COLO668 (cell line): Measurements from ENCODE around the gene VAT1L.

ENCODE experiments used
- DNase-seq: peaks from one replicate; lab custom pipeline; 2025; ENCODE audit not compliant: unreplicated experiment; lab: John Stamatoyannopoulos, UW

Gene VAT1L

DNA sequence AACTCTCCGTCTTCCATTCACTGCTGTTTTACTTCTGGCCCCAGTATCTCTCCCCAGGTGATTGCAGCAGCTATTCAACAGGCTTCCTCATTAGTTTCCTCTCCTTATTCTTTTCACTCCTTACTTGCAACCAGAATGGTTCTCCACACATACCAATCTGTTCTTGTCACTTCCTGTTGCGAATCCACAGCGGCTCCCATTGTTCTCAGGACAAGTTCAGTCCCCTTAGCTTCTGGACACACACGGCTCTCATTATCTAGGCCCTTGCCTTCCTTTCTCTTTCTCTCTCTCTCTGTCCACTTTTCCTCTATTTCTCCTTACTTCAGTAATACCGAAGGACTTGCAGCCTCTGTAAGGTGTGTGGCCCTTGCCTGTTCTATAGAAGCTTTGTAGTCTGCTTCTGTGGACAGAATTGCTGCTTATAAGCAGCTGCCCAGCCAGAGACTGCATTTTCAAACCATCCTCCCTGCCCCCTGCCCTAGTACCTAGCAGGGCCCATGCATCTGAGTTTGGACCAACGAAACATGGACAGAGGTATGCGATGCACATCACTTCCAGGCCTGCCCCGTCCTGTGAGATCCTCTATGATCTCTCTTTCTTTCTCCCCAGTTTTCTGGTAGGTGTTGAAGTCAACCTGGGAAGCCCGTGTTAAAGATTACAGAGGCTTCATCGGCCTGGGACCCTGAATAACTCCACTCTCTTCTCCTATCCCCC is 45.7 kb downstream of the VAT1L start:
- no peak for DNase-seq

DNA sequence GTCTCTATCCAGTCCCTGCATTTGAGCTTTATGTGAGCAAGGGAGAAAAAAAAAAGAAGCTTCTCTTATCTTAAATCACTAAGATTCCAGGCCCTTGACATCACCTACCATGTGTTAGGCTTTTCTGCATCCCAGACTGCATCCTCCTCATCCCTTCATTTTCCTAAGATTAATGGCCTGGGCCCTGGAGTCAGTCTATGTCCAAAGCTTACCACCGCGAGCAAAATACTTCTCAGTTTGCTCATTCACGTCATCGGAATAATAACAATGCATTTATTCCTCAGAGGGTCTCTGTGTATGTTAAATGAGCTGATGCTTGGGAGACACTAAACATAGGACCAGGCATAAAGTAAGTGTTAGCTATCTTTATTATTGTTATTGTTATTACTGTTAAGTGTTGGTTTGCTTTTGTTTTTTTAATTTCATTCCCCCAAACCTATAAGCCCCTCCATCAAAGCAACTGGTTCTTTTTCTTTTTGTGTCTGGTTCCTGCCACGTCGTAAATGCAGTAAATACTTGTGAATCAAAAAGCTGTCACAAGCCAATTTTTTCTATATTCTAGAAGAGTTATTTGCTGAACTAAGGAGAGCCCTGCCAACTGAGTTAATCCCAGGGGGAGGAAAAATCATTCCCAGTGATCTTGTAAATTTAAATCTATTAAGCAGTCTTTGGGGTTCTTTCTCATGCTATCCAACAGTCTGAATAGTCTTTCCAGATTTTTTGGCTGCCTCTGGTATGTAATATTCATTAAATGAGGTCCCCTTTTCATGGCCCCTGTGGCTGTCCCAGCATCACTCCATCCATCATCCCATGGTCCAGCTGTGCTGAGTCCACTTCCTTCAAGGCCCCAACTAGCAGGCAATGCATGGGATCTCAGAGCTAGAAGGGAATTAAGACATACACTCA is 46.5 kb downstream of the VAT1L start:
- no peak for DNase-seq

DNA sequence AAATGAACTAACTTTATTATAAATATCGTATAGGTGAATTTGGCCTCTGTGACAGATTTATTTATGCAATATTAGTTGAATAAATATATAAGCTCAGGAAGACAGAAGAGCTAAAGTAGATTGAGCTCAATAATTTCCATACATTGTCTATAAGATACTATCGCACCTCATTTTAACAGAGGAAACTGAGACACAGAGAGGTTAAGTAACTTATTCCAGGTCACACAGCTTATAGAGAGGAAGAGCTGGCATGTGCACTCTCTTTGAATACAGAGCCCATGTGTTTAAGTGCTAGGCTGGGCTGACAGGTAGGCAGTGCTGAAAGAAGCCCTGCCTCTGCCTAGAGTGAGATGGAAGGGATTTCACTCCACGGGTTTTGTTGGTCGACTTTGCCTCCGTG is 48.4 kb downstream of the VAT1L start:
- no peak for DNase-seq

DNA sequence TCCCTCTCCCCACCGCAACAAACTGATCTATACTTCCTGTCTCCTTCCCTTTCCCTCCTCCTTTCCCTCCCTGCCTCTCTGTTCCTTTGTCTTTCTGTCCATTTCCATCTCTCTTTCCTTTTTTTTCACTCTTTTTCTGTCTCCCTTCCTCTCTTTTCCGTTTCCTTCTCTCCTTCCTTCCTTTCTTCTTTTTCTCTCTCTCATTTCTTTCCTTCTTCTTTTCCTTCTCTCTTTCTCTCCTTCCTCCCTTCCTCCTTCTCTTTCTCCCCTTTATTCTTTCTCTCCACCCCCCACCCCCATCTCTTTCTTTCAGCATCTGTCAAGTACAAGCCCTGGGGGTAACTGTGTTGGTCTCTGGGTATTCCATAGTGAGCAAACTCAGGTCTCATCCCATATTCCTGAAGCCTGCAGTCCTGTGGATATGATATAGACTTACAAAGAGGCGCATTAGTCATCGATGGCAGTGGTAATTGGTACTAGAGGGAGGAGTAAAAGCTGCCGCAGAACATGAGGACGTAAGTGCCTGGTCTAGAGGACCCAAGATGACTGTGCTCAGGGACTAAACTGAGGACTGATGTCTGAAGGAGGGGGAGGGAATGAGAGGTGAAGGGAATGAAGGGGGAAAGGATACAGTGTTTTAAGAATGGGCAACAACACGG is 50.4 kb downstream of the VAT1L start:
- DNase-seq: no peak

DNA sequence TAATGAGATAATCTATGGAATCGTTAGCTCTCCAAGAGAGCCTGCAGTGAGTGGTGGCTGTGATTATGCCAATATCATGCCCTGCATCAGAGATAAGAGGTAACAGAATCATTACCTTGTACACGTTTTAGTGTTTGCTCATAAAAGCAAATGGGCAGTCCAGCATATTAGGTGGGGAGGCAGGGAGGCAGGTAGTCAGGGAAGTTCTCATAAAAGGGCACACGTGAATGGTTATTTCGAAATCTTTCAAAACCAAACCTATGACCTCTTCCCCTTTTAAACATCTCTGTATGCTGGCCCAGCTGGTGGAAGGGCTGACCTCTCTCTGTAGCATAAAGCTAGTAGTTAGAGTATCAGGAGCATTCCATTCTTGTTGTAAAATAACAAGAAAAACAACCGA is 51.7 kb downstream of the VAT1L start:
- no peak for DNase-seq

DNA sequence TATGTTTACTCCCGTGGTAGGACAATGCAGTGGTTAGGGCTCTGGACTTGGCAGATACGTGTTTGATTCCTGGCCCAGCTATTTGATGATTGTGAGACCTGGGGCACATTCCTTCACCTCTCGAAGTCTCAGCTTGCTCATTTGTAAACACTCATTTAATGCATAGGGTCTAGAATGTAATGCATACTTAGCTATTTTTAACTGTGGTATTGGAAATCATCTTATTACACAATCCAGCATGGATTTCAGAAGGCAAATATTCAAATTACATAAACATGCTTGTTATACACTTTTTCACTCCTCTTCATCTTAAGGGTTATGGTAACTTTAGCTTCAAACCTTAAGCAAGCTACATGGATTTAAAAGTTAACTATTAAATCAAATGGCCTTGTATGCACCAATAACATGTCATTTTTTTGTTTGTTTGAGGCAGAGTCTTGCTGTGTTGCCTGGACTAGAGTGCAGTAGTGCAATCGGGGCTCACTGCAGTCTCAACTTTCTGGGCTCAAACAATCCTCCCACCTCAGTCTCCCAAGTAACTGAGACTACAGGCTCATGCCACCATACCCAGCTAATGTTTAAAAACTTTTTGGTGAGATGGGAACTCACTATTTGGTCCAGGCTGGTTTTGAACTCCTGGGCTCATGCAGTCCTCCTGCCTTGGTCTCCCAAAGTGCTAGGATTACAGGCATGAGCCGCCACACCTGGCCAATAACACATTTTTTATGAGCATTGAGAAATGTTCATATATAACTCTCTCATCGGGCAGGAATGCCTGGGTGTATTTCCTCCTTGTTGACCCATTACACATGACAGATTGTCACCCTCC is 52.5 kb downstream of the VAT1L start:
- DNase-seq: no peak

DNA sequence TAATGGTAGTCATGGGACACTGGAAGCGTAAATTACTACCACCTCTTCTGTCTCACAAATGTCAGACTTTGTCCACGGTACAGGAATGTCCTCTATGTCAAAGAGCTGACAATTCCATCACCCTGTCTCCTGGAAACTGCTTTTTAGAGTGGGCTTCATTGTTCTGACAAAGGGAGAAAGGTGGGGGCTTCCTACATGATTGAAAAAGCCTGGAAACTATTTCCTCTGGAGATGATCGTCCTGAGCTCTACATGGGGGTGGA is 53.1 kb downstream of the VAT1L start:
- DNase-seq: no peak

DNA sequence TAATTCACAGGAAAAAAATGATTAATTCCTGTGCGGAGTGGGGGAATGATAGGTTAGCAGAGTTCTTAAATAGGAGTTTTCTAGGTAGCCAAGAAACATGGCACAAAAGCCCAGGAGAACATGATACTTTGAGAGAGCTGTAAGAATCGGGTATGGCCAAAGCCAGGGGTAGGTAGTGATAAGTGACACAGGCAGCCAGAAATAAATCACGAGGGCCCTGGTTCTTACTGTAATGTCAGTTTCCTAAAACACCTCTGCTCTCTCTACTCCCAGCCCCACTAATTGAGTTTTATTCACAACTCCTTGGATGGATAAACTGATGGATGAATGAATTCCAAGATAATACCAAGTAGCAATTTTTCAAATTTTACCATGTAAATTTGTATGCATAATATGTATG is 54.1 kb downstream of the VAT1L start:
- DNase-seq: no peak

DNA sequence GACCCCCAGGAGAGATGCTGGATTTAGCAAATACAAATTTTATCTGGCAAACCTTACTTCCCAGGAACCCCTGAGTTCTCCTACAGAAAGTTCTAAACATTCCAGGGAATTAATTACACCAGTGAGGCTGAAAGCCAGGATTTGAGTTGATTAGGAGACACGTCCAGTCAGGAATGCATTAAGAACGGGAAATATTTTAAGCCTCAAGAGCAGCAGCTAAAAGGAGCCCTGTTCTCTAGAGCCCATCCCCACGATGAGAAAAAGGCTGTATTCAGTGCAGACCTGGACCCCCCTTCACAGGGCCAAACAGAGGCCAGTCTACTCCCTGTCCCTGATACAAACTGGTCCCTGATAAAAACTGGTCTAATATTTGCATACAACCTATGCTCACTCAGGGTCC is 55.0 kb downstream of the VAT1L start:
- no peak for DNase-seq

DNA sequence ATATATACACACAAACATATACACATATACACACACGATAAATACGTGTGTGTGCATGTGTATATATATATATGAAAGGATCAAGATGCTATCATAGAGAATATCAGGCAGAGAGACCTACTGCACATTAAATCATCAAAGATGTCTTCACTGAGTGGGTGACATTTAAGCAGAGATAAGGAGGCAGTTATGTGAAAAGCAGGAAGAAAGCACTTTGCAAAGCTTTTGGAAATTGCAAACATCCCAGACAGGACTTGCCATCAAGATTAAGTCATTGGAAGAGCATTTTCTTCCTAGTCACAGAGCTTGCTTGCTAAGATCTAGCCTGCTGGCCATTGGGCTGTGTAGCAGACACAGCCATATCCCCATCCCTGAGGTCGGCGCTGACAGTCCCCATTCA is 56.4 kb downstream of the VAT1L start:
- no peak for DNase-seq

DNA sequence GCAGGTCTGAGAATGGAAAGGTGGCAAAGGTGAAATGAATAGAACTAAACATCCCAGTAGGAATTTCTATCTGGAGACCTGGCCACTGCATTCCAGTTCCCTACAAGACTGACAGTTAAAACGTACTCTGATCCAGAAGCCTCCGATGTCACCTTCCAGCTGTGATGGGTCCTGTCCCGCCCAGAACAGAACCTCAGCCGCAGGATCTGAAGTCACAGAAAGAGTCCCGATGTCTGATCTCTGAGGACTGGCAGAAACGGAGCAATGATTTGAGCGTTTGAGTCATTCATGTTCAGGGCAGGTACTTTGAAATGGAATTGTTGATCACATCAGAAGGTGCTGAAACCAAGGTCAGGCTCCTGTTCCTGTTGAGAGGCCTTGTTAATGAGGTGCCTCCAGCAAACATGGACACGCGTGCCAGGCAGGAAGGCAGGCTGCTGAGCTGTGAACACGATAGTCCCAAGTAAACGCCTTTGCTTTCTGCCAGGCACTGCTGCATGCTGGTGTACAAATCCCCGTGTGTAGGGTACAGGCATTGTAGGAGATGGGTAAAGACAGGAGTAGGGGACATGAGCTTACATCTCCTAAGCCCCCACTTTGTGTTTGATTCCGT is 61.4 kb downstream of the VAT1L start:
- no peak for DNase-seq

DNA sequence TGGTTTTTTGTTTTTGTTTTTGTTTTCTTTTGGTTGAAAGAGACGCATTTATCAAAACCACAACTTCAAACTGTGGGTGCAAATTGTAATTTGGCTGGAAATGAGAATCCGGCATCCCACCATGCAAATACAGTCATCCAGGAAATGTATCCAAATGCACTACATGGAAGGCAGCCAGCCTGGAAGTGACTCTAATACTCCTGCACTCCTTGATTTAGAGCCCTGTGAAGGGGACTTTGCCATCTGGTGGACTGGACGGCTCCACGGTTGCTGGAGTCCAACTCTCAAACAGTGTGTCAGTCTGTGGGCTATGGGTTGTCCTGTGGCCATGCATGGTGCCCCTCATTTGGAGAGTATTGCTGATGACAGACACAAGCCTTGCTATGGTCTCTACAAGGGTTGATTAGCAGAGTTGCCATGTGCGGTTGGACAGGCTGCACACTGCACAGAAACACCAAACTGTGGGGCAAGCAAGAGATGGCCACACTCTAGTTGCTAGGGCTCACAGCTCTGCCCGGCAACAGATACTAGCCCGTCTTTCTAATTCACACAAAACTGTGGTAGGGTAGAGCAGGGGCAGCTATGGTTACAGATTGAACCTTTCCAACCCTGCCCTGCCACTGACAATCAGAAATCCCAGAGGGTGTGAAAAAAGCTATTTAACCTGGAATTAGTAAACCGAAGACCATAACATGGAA is 62.4 kb downstream of the VAT1L start:
- DNase-seq: no peak

DNA sequence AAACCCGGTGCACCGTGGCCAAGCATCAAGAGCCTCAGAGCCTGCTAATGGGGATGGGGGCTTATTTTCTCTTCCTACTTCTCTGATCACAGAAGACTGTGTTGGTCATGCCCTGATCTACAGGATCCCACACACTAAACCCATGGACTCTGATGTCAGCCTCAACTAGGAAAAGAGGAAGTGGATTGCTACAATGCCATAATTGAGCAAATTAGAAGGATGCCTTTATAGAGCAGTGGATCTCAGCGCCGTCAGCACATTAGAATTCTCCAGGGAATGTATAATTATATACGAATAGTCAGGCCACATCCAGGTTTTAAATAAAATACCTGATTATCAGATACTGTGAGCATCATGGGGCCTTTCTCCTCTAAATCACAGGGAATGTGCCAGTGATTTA is 64.8 kb downstream of the VAT1L start:
- no peak for DNase-seq

DNA sequence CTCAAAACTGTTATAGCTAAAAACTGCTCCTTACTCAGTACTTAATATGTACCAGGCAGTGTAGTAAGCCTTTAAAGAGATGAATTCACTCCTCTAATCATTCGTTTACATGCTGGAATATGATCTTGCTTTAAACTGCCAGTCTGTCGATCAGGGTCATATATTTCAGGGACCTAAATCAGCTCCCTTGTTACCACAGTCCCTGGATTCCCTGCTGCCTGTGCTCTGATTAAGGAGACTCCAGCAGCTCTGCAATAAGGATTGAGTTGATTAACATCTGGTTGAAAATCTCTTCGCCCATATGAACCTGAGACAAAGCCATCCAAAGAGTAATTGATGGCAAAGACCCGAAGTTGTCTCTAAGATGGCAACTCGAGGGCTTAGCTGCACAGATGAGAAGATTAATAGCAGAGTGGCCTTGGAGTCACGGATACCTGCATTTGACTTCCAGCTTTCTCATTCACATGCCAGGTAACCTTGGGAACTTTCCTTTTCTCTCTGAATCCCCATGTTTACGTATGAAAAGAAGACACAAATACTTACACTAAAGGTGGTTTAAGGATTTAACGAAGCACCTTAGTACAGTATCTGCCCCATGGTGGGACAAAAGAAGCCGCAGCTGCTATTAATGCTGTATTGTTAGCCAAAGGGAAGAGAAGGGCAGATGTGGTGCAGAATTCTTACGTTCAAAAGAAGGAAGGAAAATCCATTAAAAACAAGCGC is 68.2 kb downstream of the VAT1L start:
- DNase-seq: no peak

DNA sequence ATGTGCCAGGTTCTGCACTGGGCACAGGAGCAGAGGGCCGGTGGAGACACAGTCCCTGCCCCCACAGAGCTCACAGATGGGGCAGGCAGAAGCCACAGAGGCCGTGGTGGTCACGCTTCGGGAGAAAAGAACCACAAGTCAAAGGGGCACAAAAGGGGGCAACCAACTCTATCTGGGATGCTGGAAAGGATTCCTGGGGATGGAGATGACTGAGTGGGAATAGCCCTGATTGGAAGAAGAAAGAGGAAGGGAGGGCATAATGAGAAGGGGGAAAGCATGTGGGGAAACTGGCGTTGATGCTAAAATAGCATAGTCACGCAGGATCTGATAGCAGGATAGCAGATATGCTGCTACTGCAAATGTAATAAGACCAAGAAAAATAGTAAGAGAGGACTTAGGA is 69.7 kb downstream of the VAT1L start:
- no peak for DNase-seq

DNA sequence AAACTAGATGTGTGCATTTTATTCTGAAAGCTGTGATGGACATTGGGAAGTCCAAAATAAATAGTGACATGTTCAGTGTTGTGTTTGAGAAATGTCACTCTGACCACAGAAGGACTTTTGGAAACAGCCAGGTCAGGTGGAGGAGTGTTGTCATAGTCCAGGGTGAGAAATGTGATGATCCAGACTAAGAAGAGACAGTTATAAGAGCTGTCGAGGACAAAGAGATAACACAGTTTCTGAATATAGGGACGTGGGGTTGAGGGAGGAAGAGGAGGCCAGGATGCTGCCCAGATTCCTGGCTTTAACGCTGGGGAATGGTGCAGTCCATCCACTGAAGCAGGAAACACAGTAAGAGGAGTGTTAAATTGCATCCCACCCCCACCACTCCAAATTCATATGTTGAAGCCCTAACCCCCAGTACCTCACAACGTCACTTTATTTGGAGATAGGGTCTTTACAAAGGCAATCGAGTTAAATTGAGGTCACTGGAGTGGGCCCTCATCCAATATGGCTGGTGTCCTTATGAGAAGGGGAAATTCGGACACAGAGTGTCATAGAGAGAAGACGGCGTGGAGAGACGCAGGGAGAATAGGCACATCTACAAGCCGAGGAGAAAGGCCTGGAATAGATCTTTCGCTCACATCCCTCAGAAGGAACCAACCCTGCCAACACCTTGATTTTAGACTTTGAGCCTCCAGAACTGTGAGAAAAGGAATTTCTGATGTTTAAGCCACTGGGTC is 71.3 kb downstream of the VAT1L start:
- DNase-seq: no peak

DNA sequence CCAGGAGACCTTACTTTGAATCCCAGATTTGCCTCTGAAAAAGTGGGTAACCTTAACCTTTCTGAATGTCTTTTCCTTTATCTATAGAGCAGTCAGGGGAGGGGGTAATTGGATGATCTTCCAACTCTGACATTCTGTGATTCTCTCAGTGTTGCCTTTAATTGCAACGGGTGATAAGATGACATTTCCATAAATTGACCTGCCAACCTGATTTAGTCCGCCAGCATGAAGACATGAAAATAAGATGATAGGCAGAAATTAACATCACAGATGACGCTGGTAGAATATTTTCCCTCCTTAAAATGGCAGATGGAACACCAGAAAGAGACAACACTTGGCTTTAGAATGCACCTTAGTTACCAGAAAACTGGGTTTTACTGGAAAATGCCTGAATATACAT is 72.6 kb downstream of the VAT1L start:
- no peak for DNase-seq

DNA sequence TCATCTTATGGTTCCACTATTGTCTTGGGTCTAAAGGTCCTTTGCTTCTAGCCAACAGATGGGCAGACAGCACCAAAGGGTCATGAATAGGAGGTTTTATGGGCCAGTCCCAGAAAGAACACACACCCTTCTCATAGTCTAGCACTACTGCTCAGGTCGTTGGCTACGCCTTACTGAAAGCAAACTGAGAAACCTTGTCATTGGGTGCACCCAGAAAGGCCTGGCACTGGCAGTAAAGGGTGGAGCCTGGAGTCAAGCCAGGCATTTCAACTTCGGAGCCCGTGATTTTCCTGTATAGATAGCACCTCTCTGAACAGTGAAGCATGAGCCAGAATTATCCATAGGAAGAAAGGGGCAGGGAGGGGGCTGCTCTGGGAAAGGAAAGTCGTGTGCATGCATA is 74.9 kb downstream of the VAT1L start:
- no peak for DNase-seq

DNA sequence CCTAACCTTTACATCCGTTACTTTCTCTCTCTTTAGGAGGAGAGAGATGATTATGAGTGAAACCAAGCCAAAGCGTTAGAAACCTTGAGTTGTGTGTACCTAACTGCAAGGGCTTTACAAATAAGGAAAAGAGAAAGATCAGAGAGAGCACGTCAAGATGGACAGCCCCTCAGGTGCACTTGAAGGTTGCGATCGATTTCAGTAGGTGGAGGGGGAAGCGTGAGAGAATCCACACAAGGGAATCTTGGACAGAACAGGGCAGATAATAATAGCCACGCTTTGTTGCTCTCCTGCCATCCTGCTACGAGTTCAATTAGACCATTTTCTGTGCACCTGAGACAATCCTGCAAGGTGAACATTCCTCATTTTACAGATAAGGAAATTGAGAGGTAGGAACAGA is 78.4 kb downstream of the VAT1L start:
- no peak for DNase-seq
